GM19395 (cell line): ENCODE results near the gene PTH2.
"Not testable (repeated sequence)": the region's sequence is repeated elsewhere in the genome, so short reads cannot be mapped to it uniquely, and the experiment has no call there.

Experiments
- ATAC-seq: cut with Tn5 transposase; IDR thresholded peaks from one replicate; pipeline ENCODE4 v1.9.1; 2021; ENCODE audit warnings: mild to moderate bottlenecking, moderate library complexity; ENCODE audit not compliant: unreplicated experiment

PTH2 gene

DNA sequence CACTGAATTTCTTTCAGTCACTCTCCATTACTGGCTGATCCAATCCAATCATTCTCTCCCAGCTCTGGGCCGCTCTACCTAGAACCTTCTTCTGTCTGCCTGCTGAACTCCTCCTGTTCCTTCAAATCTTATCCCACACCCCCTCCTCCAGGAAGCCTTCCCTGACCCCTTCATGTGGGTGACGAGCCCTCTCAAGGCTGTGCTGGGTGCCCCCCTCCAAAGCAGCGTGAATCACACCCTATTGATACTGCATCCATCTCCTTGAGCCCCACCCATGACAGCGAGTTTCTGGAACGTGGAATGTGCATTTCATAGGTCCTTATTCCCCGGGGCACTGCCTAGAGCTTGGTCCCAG, 25.2 kb upstream of the PTH2 start:
- no peak for ATAC-seq

- no peak for ATAC-seq
Measured at GRCh38 chr19:49447485-49448431, 24.5 kb upstream of the PTH2 start.

DNA sequence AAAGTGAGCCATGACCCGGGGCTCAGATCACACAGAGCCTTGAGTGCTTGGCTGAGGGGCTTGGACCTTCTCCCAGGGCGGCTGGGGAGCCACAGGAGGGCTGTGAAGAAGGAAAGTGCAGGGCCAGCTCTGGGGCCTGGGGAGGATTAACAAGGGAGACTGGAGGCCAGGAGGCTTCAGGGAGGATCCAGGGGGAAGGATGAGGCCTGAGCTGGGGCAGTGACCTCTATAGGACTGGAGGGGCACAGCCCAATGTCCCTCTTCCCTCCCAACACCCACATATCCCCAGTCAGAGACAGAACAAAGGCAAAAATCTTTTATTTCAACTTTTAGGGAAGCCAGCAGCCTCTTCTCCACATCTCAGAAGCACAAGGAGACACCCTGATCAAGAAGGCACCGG, 22.8 kb upstream of the PTH2 start:
- ATAC-seq = no peak

DNA sequence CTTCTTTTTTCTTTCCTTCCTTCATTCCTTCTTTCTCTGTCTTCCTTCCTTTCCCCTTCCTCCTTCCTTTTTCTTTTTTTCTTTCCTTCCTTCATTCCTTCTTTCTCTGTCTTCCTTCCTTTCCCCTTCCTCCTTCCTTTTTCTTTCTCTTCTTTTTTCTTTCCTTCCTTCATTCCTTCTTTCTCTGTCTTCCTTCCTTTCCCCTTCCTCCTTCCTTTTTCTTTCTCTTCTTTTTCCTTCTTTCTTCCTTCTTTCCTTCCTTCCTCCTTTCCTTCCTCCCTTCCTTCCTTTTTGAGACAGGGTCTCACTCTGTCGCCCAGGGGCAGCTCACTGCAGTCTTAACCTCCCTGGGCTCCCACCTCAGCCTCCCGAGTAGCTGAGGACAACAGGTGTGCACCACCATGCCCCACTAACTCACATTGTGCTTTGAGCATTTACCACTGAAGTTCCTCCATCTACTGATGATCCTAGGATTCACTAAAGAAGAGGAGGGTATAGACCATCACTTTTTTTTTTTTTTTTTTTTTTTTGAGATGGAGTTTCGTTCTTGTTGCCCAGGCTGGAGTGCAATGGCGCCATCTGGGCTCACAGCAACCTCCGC, 21.0 kb upstream of the PTH2 start:
- not testable (repeated sequence) for ATAC-seq

DNA sequence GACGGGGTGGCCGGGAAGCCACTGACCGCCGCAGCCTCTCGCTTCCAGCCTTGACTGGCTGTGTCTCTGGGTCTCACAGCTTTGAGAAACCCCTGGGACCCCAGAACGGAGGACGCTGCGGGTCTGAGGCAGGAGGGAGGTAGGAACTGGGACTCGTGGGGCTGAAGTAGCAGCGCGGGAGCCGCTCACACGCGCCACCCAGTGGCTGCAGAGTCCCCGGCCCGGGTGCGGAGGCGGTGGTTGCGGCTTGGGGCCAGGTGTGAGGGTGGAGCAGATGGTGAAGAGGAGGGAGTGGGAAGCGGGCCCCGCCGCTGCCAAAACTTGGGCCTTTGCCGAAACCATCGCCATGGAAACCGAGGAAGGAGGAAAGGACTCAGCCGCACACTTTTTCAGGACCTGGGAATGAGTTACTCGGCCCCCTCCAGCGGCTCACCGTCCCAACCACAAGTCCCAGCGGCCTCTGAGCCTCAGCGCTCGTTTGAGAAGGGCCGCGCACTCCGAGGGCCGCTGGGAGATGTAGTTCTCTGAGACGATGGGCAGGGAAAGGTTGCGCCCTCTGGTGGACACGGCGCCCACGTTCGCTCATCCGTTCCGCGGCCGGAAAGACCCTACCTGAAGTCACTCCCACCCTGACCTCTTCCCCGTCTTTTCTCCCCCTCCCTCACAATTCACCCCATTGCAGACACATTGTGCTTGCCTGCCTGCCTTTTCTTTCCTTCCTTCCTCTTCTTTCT, 20.3 kb upstream of the PTH2 start:
- peak; percentile 88 for ATAC-seq

DNA sequence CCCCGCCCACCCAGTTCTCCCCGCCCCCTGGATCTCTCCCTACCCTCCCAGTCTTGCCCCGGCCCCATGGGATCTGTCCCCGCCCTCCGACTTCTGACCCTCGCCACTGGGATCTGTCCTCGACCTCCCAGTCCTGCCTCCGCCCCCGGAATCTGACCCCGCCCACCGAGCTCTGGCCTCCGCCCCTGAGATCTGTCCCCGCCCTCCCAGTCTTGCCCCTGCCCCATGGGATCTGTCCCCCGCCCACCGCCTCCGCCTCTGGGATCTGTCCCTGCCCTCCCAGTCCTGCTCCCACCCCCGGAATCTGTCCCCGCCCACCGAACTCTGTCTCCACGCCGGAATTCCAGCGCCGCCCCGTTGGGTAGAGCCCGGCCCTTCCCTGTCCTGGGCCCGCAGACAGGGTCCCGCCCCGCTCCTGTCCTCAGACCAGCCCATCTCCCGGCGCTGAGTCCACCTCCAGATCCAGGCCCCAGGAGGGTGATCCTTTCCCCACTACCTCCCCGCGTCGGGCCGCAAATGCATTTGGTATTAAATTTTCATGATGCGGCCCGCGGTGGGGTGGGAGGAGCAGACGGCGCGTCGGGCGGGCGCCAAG, 19.6 kb upstream of the PTH2 start:
- ATAC-seq = peak; percentile 13

DNA sequence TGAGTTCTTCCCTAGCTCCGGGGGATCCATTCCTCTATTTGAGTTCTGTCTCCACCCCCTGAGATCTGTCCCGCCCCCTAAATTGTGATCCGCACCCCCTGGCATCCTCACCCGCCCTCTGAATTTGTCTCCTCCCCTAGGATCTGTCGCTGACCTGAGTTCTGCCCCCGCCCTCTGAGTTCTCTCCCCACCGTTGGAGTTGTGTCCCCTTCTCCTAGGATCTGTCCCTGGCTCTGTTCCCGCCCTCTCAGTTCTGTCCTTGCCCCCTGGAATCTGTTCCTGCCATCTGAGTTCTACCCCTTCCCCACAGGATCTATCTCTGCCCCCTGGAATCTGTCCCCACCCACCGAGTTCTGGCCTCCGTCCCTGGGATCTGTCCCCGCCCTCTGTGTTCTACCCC, 19.1 kb upstream of the PTH2 start:
- ATAC-seq = no peak

GRCh38 chr19:49441960-49442350, 18.7 kb upstream of the PTH2 start:
- no peak for ATAC-seq

DNA sequence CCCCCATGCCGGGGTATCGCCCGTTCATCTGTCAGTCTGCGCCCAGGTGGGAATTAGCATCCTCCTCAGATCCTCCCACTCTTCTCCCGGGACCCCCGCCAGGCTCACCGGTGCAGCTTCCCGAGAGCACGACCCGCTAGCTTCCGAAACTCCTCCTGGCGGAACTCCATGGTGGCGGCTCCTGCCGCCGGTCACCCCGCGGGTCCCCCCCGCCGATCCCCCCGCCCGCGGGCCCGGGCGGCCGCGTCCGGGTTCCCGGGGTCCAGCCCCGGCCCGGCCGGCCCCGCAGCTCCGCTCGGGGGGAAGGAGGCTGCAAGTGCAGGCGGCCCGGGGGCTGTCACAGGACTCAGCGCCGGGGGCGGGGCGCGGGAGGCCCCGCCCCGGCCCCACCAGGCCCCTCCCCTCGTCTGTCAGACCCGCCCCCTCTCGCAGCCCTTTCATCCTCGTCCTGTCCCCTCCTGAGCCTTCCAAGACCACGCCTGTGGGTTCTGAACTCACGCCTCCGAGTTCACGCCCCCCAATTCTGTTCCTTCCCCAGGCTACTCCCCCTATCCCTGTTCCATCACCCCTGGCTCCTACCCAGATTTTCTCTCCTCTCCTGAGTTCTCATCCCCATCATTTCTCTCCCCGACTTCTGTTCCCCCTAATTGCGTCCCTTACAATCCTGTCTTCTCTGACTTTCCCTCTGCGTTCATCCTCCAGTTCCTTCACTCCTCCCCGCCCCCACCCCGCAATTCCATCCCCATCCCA, 18.1 kb upstream of the PTH2 start, which contains the start of gene SLC17A7:
TSS of gene SLC17A7 (minus strand) at position 318 of the 750 bp plus-strand sequence. CDS start at position 170, 148 bp downstream.
- no peak for ATAC-seq

- no peak for ATAC-seq
Measured at GRCh38 chr19:49440439-49441209, 17.4 kb upstream of the PTH2 start.

GRCh38 chr19:49439836-49440235, 16.6 kb upstream of the PTH2 start:
- no peak for ATAC-seq

DNA sequence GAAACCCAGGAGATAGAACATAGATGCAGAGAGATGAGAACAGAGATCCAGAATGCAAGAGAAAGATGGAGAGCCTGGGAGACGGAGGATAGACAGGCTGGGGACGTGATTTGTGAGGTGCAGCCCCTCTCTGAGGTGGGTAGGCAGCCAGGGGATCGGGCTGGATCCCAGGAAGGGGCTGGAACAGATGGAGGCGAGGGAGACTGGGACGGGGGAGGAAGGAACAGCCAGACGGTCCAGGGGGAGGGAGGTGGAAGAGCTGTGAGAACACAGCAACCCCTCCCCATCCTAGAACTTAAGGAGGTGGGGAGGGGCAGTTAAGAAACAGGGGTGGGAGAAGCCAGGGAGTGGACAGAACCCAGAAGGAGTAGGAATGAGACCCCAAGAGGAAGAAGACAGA, 15.0 kb upstream of the PTH2 start:
- ATAC-seq = no peak

DNA sequence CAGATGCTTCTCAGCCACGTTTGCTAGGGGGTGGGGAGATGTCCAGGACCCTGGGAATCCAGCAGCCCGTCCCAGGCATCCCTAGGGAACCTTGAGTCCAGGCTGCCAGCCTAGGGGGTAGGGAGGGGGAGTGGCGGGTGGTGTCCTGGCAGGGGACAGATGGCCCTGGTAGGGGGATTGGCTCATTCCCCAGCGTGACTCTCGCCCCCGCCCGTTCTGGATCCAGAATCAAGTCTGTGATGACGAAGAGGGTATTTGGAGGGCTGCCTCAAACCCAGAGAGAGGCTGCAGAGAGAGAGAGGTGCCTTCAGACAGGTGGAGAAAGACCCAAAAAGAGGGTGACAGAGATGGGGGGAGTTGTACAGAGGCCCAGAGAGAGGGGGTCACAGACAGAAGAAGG, 14.0 kb upstream of the PTH2 start:
- ATAC-seq = no peak

GRCh38 chr19:49436381-49437017, 13.3 kb upstream of the PTH2 start:
- no peak for ATAC-seq

DNA sequence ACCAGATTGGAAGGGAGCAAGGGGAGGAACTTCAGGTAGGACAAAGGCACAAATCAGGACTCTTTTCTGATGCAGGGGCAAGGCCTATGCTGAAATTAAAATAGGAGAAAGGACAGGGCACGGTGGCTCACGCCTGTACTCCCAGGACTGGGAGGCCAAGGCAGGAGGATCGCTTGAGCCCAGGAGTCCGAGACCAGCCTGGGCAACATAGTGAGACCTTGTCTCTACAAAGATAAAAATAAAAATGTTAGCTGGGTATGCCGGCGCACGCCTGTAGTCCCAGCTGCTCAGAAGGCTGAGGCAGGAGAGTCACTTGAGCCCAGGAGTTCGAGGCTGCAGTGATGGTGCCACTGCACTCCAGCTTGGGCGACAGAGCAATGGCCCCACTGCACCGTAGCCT, 12.4 kb upstream of the PTH2 start:
- ATAC-seq = no peak

GRCh38 chr19:49434907-49435583, 11.8 kb upstream of the PTH2 start:
- no peak for ATAC-seq

DNA sequence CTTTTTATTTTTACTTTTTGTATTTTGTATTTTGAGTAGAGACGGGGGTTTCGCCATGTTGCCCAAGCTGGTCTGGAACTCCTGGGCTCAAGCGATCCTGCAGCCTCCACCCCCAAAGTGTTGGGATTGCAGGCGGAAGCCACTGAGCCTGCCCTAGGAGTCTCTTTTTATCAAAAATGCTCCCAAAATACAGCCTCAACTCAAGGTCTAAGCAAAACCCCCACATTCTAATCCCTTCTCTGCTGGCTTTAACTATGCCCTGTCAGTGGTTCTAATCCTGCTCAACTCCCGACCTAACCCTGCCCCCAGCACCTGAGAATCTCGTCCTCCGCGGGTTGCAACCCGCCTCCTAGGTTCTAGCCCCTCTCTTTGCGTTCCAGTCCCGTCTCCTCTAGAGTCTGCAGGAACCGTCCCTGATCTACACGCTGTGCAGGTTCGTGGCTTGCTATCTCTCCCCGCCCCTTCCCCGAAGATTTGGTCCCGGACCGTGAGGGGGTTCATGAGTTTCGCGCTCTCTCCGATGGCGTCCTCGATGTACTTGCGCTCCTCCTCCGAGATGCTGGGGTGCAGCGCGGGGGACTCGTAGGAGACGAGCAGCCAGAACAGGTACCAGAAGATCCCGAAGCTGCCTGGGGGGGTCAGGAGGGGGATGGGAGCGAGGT, 10.1 kb upstream of the PTH2 start:
- ATAC-seq = no peak
